Activated CD8-positive, alpha-beta T cell treated with anti-CD3 and anti-CD28 coated beads for 36 hours (primary cell): ENCODE data around the gene MBNL1. TPM values are rescaled to one million over a fixed set of nuclear protein-coding genes. Genes with fewer than 3 reads are reported as not detected.

Experiments used
- ATAC-seq: fragments of 200-7000 bp; cut with Tn5 transposase; one replicate; pipeline ENCODE4 v1.10.0; 2021; ENCODE audit warnings: mild to moderate bottlenecking, moderate library complexity
- CTCF ChIA-PET: fragments of 350-600 bp; sonication (Branson Sonifier 250); formaldehyde crosslinking; loops from one replicate; lab custom pipeline; 2021; ENCODE audit warnings: antibody characterized with exemption; lab: Charles Lee
- POLR2A ChIA-PET: fragments of 350-600 bp; sonication (Branson Sonifier 250); formaldehyde crosslinking; loops from one replicate; lab custom pipeline; 2021; ENCODE audit warnings: antibody characterized with exemption; lab: Charles Lee
- DNase-seq: peaks from one replicate; pipeline ENCODE4 v3.0.0-alpha.2; 2020
- H3K27ac Mint-ChIP-seq: one replicate; pipeline ENCODE4 v1.8.0; 2021; ENCODE audit warnings: mild to moderate bottlenecking, mixed read lengths
- H3K27me3 Mint-ChIP-seq: one replicate; pipeline ENCODE4 v1.8.0; 2021; ENCODE audit warnings: mixed read lengths
- H3K36me3 Mint-ChIP-seq: one replicate; pipeline ENCODE4 v1.8.0; 2021; ENCODE audit warnings: low read depth, mixed read lengths
- H3K4me1 Mint-ChIP-seq: one replicate; pipeline ENCODE4 v1.8.0; 2021; ENCODE audit warnings: low read depth, mixed read lengths
- H3K4me3 Mint-ChIP-seq: one replicate; pipeline ENCODE4 v1.8.0; 2021; ENCODE audit warnings: mild to moderate bottlenecking, moderate library complexity, mixed read lengths
- H3K9me3 Mint-ChIP-seq: one replicate; pipeline ENCODE4 v1.8.0; 2021; ENCODE audit warnings: mixed read lengths
- CTCF ChIP-seq: fragments of 200-600 bp; IDR thresholded peaks from one replicate; pipeline ENCODE4 v1.8.0; 2022; ENCODE audit warnings: antibody characterized with exemption, mild to moderate bottlenecking
- intact Hi-C: fragments of 100-400 bp; cut with micrococcal nuclease; formaldehyde crosslinking; loops from one replicate; pipeline ENCODE4 v1.10.0; 2022
- total RNA-seq, 2 experiments: library from RNA; stranded (reverse); gene quantifications; one replicate each; pipeline ENCODE4 v1.2.3, GENCODE V29; 2021

Gene MBNL1
- total RNA-seq, 2 experiments from 2014 or later = 341 to 360 TPM

GRCh38 chr3:152323834-152324233 is 55.1 kb downstream of the MBNL1 start:
- CTCF ChIA-PET = interaction anchor here (1.1 to 1.7 kb wide), 5 partner anchors 9 to 120 kb away, joined by 3 to 5 read pairs (median 4); no protein-coding TSS in a partner anchor
- H3K9me3 Mint-ChIP-seq = peaks cover 5% of the 10 kb centered on the region
- peak overlapping the region; percentile 66 for H3K27ac Mint-ChIP-seq

GRCh38 chr3:152325136-152325535 is 56.4 kb downstream of the MBNL1 start:
- TF ChIP-seq CTCF = no peak
- POLR2A ChIA-PET = interaction anchor here (0.7 kb wide), 1 partner anchor 79 kb away, joined by 3 read pairs; no protein-coding TSS in a partner anchor
- DNase-seq = no peak
- Mint-ChIP-seq H3K9me3 (peaks cover 6% of the 10 kb centered on the region), H3K27ac (peak overlapping the region; percentile 31), H3K36me3 (peaks cover 36% of the 10 kb centered on the region), H3K27me3 (no peaks in the 10 kb centered on the region), H3K4me1 (peaks cover 77% of the 10 kb centered on the region), H3K4me3 (no peak overlapping the region)
- CTCF ChIA-PET = interaction anchor here (1.7 kb wide), 1 partner anchor 119 kb away, joined by 4 read pairs; no protein-coding TSS in a partner anchor
- ATAC-seq = peak; percentile 31
- intact Hi-C loops = no loop called here

More at GRCh38 chr3:152323834-152324233, 55.1 kb downstream of the MBNL1 start:
- Mint-ChIP-seq H3K4me1 (peaks cover 79% of the 10 kb centered on the region), H3K36me3 (peaks cover 46% of the 10 kb centered on the region), H3K4me3 (peak overlapping the region; percentile 53), H3K27me3 (no peaks in the 10 kb centered on the region)
- peak; percentile 77 for ATAC-seq
- POLR2A ChIA-PET = interaction anchor here (1.2 kb wide), 1 partner anchor 54 kb away, joined by 4 read pairs; no protein-coding TSS in a partner anchor
- no peak for DNase-seq
- intact Hi-C loops = no loop called here
- TF ChIP-seq CTCF = no peak

GRCh38 chr3:152327203-152327602 is 58.5 kb downstream of the MBNL1 start:
- peak; percentile 33 for DNase-seq
- H3K4me1 Mint-ChIP-seq = peaks cover 79% of the 10 kb centered on the region
- H3K9me3 Mint-ChIP-seq = peaks cover 6% of the 10 kb centered on the region
- intact Hi-C loops = no loop called here
- H3K4me3 Mint-ChIP-seq = peak overlapping the region; percentile 17
- no peaks in the 10 kb centered on the region for H3K27me3 Mint-ChIP-seq
- CTCF ChIA-PET = interaction anchor here (1.0 kb wide), 1 partner anchor 8 kb away, joined by 4 read pairs; no protein-coding TSS in a partner anchor
- peaks cover 45% of the 10 kb centered on the region for H3K36me3 Mint-ChIP-seq
- POLR2A ChIA-PET = interaction anchor here (0.7 to 1.3 kb wide), 2 partner anchors 59 to 443 kb away, joined by 3 read pairs; partner anchors contain the start of gene MBNL1
- H3K27ac Mint-ChIP-seq = peak overlapping the region; percentile 82
- no peak for TF ChIP-seq CTCF
- no peak for ATAC-seq

- no peak for ATAC-seq
- Mint-ChIP-seq H3K4me3 (no peak overlapping the region), H3K27me3 (no peaks in the 10 kb centered on the region), H3K36me3 (peaks cover 51% of the 10 kb centered on the region), H3K9me3 (peaks cover 6% of the 10 kb centered on the region), H3K4me1 (peaks cover 84% of the 10 kb centered on the region), H3K27ac (peak overlapping the region; percentile 81)
- no peak for DNase-seq
- ChIA-PET POLR2A (no interaction called here), CTCF (interaction anchor here (0.6 to 1.5 kb wide), 4 partner anchors 8 to 145 kb away, joined by 3 read pairs; no protein-coding TSS in a partner anchor)
- TF ChIP-seq CTCF = no peak
- intact Hi-C loops = no loop called here
These were observed 60.1 kb downstream of the MBNL1 start for GRCh38 chr3:152328841-152329240.

GRCh38 chr3:152330559-152330958 is 61.8 kb downstream of the MBNL1 start:
- DNase-seq = no peak
- Mint-ChIP-seq H3K4me3 (no peak overlapping the region), H3K4me1 (peaks cover 88% of the 10 kb centered on the region), H3K36me3 (peaks cover 54% of the 10 kb centered on the region), H3K27ac (peak overlapping the region; percentile 87), H3K27me3 (no peaks in the 10 kb centered on the region), H3K9me3 (peaks cover 2% of the 10 kb centered on the region)
- no peak for ATAC-seq
- intact Hi-C loops = no loop called here
- TF ChIP-seq CTCF = no peak
- ChIA-PET CTCF (interaction anchor here (1.4 to 2.4 kb wide), 2 partner anchors 15 to 151 kb away, joined by 3 to 7 read pairs; no protein-coding TSS in a partner anchor), POLR2A (no interaction called here)
